Measurements from ENCODE around the gene FRMD5. TPM values are rescaled to one million over a fixed set of nuclear protein-coding genes. Genes with fewer than 3 reads are reported as not detected.

Gene FRMD5
- total RNA-seq, 1 experiment from 2014 or later: 27.2 TPM

- H3K9ac ChIP-seq (ENCODE audit: low read length): no peak overlapping the region
- no TSS peak for BruUV-seq (replicated peaks)
- no peaks in the 10 kb centered on the region for H3K9me3 ChIP-seq (ENCODE audit: control insufficient read depth in 1 of 2, insufficient read depth in 1 of 2, low read depth in 1 of 2, low read length in 2 of 2)
- ChIA-PET CTCF (interaction anchor here (1.5 kb wide), 1 partner anchor 34 kb away, joined by 4 read pairs; no protein-coding TSS in a partner anchor), POLR2A (no interaction called here), RAD21 (ENCODE audit: low non-redundant PET in 1 of 2, low total read pairs in 2 of 2, uncharacterized antibody in 2 of 2, unreplicated experiment in 2 of 2) (interaction anchor here in 1 of 2 experiments (0.6 kb wide), 1 partner anchor 327 kb away, joined by 4 read pairs; no protein-coding TSS in a partner anchor)
- H3K4me2 ChIP-seq (ENCODE audit: low read length): no peak overlapping the region
- H3K27me3 ChIP-seq (ENCODE audit: insufficient read depth, low read length): no peaks in the 10 kb centered on the region
- H3K4me1 ChIP-seq (ENCODE audit: control insufficient read depth in 1 of 2, insufficient read depth in 2 of 2, low read length in 2 of 2): peaks cover 25 to 39% of the 10 kb centered on the region in 2 experiments
- no peaks in the 10 kb centered on the region for H3K9me2 ChIP-seq (ENCODE audit: insufficient read depth)
- DNase-seq (ENCODE audit: low read depth, low spot score) (no peak), ATAC-seq (no peak)
- intact Hi-C loops (cut with micrococcal nuclease): no loop called here
- no peak for TF ChIP-seq POLR2AphosphoS5 (IDR thresholded peaks at IDR 0.05; ENCODE audit: low read depth, low read length)
- TF ChIP-seq CBX3 (IDR thresholded peaks at IDR 0.05; ENCODE audit: low read depth): no peak
- no peak for TF ChIP-seq YY1 (IDR thresholded peaks at IDR 0.05; ENCODE audit: extremely low read depth, insufficient replicate concordance, low read depth, low read length)
- H2AFZ ChIP-seq (ENCODE audit: low read depth, low read length, poor library complexity, severe bottlenecking): no peak overlapping the region
- H3K4me3 ChIP-seq (replicated peaks in 1 of 2; ENCODE audit: low read depth in 1 of 2, low read length in 2 of 2): no peak overlapping the region
- peaks cover 0 to 11% of the 10 kb centered on the region in 2 experiments; a peak in 2 of 4 replicates for H3K36me3 ChIP-seq (ENCODE audit: control insufficient read depth in 1 of 2, insufficient read depth in 2 of 2, low read length in 2 of 2)
- H4K20me1 ChIP-seq (ENCODE audit: insufficient read depth): no peaks in the 10 kb centered on the region
- H3K79me2 ChIP-seq (ENCODE audit: insufficient read depth, low read length): no peaks in the 10 kb centered on the region
- no peak overlapping the region for H3K27ac ChIP-seq (ENCODE audit: low read depth, low read length)
These were observed 278.8 kb downstream of the FRMD5 start for GRCh38 chr15:43916326-43916660.

- POLR2A ChIA-PET: no interaction called here
- no peak for TF ChIP-seq ELF1 (IDR thresholded peaks at IDR 0.05; ENCODE audit: borderline replicate concordance, low read depth)
- no peak for TF ChIP-seq ZNF274 (IDR thresholded peaks at IDR 0.05; ENCODE audit: low read depth, low read length)
- TF ChIP-seq SRF (IDR thresholded peaks at IDR 0.05; ENCODE audit: low read depth): no peak
- no peak for TF ChIP-seq EZH2phosphoT487 (IDR thresholded peaks at IDR 0.05; ENCODE audit: borderline replicate concordance)
- TF ChIP-seq CTCF (IDR thresholded peaks at IDR 0.05 in 2 of 3, conservative IDR thresholded peaks at IDR 0.05 in 1 of 3; ENCODE audit: borderline replicate concordance in 1 of 3, insufficient read depth in 1 of 3, low read depth in 2 of 3, low read length in 2 of 3): no peak
- TF ChIP-seq YY1 (IDR thresholded peaks at IDR 0.05; ENCODE audit: extremely low read depth, insufficient replicate concordance, low read depth, low read length): no peak
- no peak for TF ChIP-seq ATF3 (IDR thresholded peaks at IDR 0.05)
- TF ChIP-seq ZFX (IDR thresholded peaks at IDR 0.05): no peak
- TF ChIP-seq ZBTB33 (IDR thresholded peaks at IDR 0.05; ENCODE audit: extremely low read depth, insufficient replicate concordance, low read length): no peak
- TF ChIP-seq POLR2A (IDR thresholded peaks at IDR 0.05; ENCODE audit: borderline replicate concordance, extremely low read depth, insufficient read depth, insufficient read length): no peak
- no peak for TF ChIP-seq SIN3A (IDR thresholded peaks at IDR 0.05; ENCODE audit: low read depth)
These were observed 279.3 kb downstream of the FRMD5 start for GRCh38 chr15:43915631-43916325.

More at GRCh38 chr15:43915631-43916325, 279.3 kb downstream of the FRMD5 start:
- no peak for DNase-seq (ENCODE audit: low read depth, low spot score)
- intact Hi-C loops (cut with micrococcal nuclease): no loop called here
- H4K20me1 ChIP-seq (ENCODE audit: insufficient read depth): no peaks in the 10 kb centered on the region
- no peaks in the 10 kb centered on the region for H3K27me3 ChIP-seq (ENCODE audit: insufficient read depth, low read length)
- ATAC-seq: no peak
- no peak overlapping the region for H3K27ac ChIP-seq (ENCODE audit: low read depth, low read length)
- no TSS peak for BruUV-seq (replicated peaks)
- H3K9me2 ChIP-seq (ENCODE audit: insufficient read depth): no peaks in the 10 kb centered on the region
- H3K36me3 ChIP-seq (ENCODE audit: control insufficient read depth in 1 of 2, insufficient read depth in 2 of 2, low read length in 2 of 2): peaks cover 0 to 11% of the 10 kb centered on the region in 2 experiments; a peak in 2 of 4 replicates
- CTCF ChIA-PET: interaction anchor here (1.5 kb wide), 1 partner anchor 34 kb away, joined by 4 read pairs; no protein-coding TSS in a partner anchor
- H2AFZ ChIP-seq (ENCODE audit: low read depth, low read length, poor library complexity, severe bottlenecking): no peak overlapping the region
- peaks cover 25 to 44% of the 10 kb centered on the region in 2 experiments for H3K4me1 ChIP-seq (ENCODE audit: control insufficient read depth in 1 of 2, insufficient read depth in 2 of 2, low read length in 2 of 2)
- H3K4me2 ChIP-seq (ENCODE audit: low read length): no peak overlapping the region
- no peaks in the 10 kb centered on the region for H3K9me3 ChIP-seq (ENCODE audit: control insufficient read depth in 1 of 2, insufficient read depth in 1 of 2, low read depth in 1 of 2, low read length in 2 of 2)
- H3K79me2 ChIP-seq (ENCODE audit: insufficient read depth, low read length): no peaks in the 10 kb centered on the region
- no peak overlapping the region for H3K9ac ChIP-seq (ENCODE audit: low read length)
- RAD21 ChIA-PET (ENCODE audit: low non-redundant PET in 1 of 2, low total read pairs in 2 of 2, uncharacterized antibody in 2 of 2, unreplicated experiment in 2 of 2): interaction anchor here in 1 of 2 experiments (0.6 kb wide), 1 partner anchor 328 kb away, joined by 4 read pairs; no protein-coding TSS in a partner anchor
- H3K4me3 ChIP-seq (replicated peaks in 1 of 2; ENCODE audit: low read depth in 1 of 2, low read length in 2 of 2): no peak overlapping the region
